HepG2 (cell line): Measurements from ENCODE around the gene TMEM273. TPM values are rescaled to one million over a fixed set of nuclear protein-coding genes. Genes with fewer than 3 reads are reported as not detected.

Experiments
- ATAC-seq: fragments of 200-7000 bp; cut with Tn5 transposase; 3 replicates; pipeline ENCODE4 v1.9.1; 2020; ENCODE audit warnings: mild to moderate bottlenecking, moderate library complexity
- BruUV-seq: library from RNA; stranded (reverse); fragments of 400-500 nt; replicated peaks from 2 replicates; lab custom pipeline; 2021; lab: Mats Ljungman, UMichigan
- CTCF ChIA-PET: fragments of 300-600 bp; formaldehyde crosslinking; extraction: SDS; loops from one replicate; lab custom pipeline; 2021; ENCODE audit warnings: low total read pairs, inconsistent platforms, low intra/inter-chr PET ratio; lab: Yijun Ruan, JAX
- POLR2A ChIA-PET: fragments of 350-600 bp; sonication (Branson Sonifier 250); formaldehyde crosslinking; loops from one replicate; lab custom pipeline; 2020; ENCODE audit warnings: antibody characterized with exemption, inconsistent platforms; lab: Yijun Ruan, JAX
- DNase-seq: peaks from one replicate; pipeline ENCODE4 v3.0.0-alpha.2; 2015; ENCODE audit warnings: low spot score
- FAIRE-seq: peaks from 3 replicates; lab custom pipeline; 2011; peaks lifted over from hg19 to GRCh38; lab: Jason Lieb, UNC
- H2AFZ ChIP-seq: one replicate; pipeline ENCODE4 v1.6.1; 2011; ENCODE audit warnings: low read length, inconsistent platforms
- H3K27ac ChIP-seq: fragments of 300-600 bp; 3 replicates; pipeline ENCODE4 v1.8.0; 2011; ENCODE audit warnings: mixed run types, mild to moderate bottlenecking, mixed read lengths, low read length, inconsistent platforms; ENCODE audit not compliant: insufficient read depth; ENCODE audit errors: extremely low read length
- H3K27me3 ChIP-seq, 2 experiments: fragments of 200-600 bp in 1 of 2; 2 replicates in 1 of 2; 3 replicates in 1 of 2; pipeline versions ENCODE4 v1.6.0 to v1.8.0; 2011; ENCODE audit warnings: low read length in 2 of 2, mild to moderate bottlenecking in 2 of 2, moderate library complexity in 2 of 2, inconsistent platforms in 1 of 2; ENCODE audit not compliant: insufficient read depth in 2 of 2, control insufficient read depth in 1 of 2
- H3K36me3 ChIP-seq, 2 experiments: fragments of 200-600 bp in 1 of 2; replicated peaks in 1 of 2; 2 replicates in 1 of 2; 3 replicates in 1 of 2; pipeline versions ENCODE4 v1.5.1 to v1.8.0; 2011; ENCODE audit warnings: low read length in 2 of 2, inconsistent platforms in 1 of 2; ENCODE audit not compliant: insufficient read depth in 2 of 2, control insufficient read depth in 1 of 2
- H3K4me1 ChIP-seq: 2 replicates; pipeline ENCODE4 v1.5.1; 2012; ENCODE audit warnings: low read length, inconsistent platforms; ENCODE audit not compliant: insufficient read depth
- H3K4me2 ChIP-seq: 2 replicates; pipeline ENCODE4 v1.6.0; 2011; ENCODE audit warnings: low read depth, low read length, inconsistent platforms
- H3K4me3 ChIP-seq, 3 experiments: fragments of 200-600 bp in 1 of 3; sonication (generic), shearing (Covaris generic) in 1 of 3; replicated peaks in 1 of 3; 2 replicates each; pipeline ENCODE4 v1.5.1; 2011 to 2016; ENCODE audit warnings: low read length in 3 of 3, inconsistent platforms in 2 of 3, low read depth in 2 of 3, mild to moderate bottlenecking in 2 of 3, control low read depth in 1 of 3, mixed read lengths in 1 of 3; ENCODE audit not compliant: insufficient read depth in 1 of 3
- H3K79me2 ChIP-seq: one replicate; pipeline ENCODE4 v1.6.1; 2011; ENCODE audit warnings: low read length, inconsistent platforms; ENCODE audit not compliant: insufficient read depth
- H3K9ac ChIP-seq: 2 replicates; pipeline ENCODE4 v1.6.0; 2011; ENCODE audit warnings: mild to moderate bottlenecking, low read depth, low read length, inconsistent platforms; ENCODE audit not compliant: insufficient read depth
- H3K9me3 ChIP-seq: 2 replicates; pipeline ENCODE4 v1.5.1; 2012; ENCODE audit warnings: mild to moderate bottlenecking, low read length
- H4K20me1 ChIP-seq: 2 replicates; pipeline ENCODE4 v1.6.0; 2011; ENCODE audit warnings: inconsistent platforms, mild to moderate bottlenecking, low read length, moderate library complexity; ENCODE audit not compliant: insufficient read depth
- CAMTA2 ChIP-seq: sonication (generic); formaldehyde crosslinking; IDR thresholded peaks from 2 replicates; pipeline ENCODE4 v1.4.0; 2020; ENCODE audit warnings: mild to moderate bottlenecking, missing genetic modification reagents, borderline replicate concordance
- IKZF1 ChIP-seq: fragments of 450-650 bp; IDR thresholded peaks from 2 replicates; pipeline ENCODE4 v1.7.1; 2016
- KAT2B ChIP-seq: fragments of 150-350 bp; IDR thresholded peaks from 2 replicates; pipeline ENCODE4 v1.6.1; 2014; ENCODE audit warnings: low read depth, low read length, borderline replicate concordance
- MXD3 ChIP-seq: IDR thresholded peaks from 2 replicates; pipeline ENCODE4 v1.6.1; 2016; ENCODE audit warnings: mild to moderate bottlenecking, missing biosample characterization, missing genetic modification reagents
- SIN3A ChIP-seq: IDR thresholded peaks from 2 replicates; pipeline ENCODE4 v1.6.1; 2011; ENCODE audit warnings: low read depth, mild to moderate bottlenecking, control low read depth, low read length, borderline replicate concordance
- SMARCC2 ChIP-seq: fragments of 450-650 bp; IDR thresholded peaks from 2 replicates; pipeline ENCODE4 v1.6.1; 2017; ENCODE audit warnings: antibody characterized with exemption, mild to moderate bottlenecking
- ZKSCAN8 ChIP-seq: IDR thresholded peaks from 2 replicates; pipeline ENCODE4 v1.6.1; 2016; ENCODE audit warnings: borderline replicate concordance, missing genetic modification reagents, missing compliant biosample characterization
- ZNF138 ChIP-seq: sonication (generic); formaldehyde crosslinking; IDR thresholded peaks from 2 replicates; pipeline ENCODE4 v1.5.0; 2020; ENCODE audit warnings: mild to moderate bottlenecking, low read depth, missing genetic modification reagents
- ZNF44 ChIP-seq: sonication (generic); formaldehyde crosslinking; IDR thresholded peaks from 2 replicates; pipeline ENCODE4 v1.5.1; 2020; ENCODE audit warnings: mild to moderate bottlenecking, missing genetic modification reagents
- WGBS: methylation state at CpG from one replicate; pipeline ENCODE4 v1.1.6; 2017; ENCODE audit warnings: low lambda C conversion rate; 5-methylcytosine and 5-hydroxymethylcytosine counted together
- in situ Hi-C: cut with HindIII; loops from 2 replicates; pipeline ENCODE4 v1.10.0; 2017; ENCODE audit warnings: low pct_unique_long_range_greater_than_20kb; ENCODE audit not compliant: extremely low pct_ligation_motif_present
- intact Hi-C: fragments of 100-400 bp; cut with micrococcal nuclease; formaldehyde crosslinking; loops from one replicate; pipeline ENCODE4 v1.10.0; 2022; ENCODE audit not compliant: unreplicated experiment
- polyA plus RNA-seq, 8 experiments: library from polyadenylated mRNA; depleted of rRNA in 3 of 8; stranded (reverse) in 7 of 8; unstranded in 1 of 8; fragments of >200 nt; fragmentation: Illumina TruSeq in 4 of 8; extraction: Trizol in 4 of 8; gene quantifications; 2 replicates each; pipeline versions ENCODE4 v1.2.1 to v1.2.3, GENCODE V29; 2011 to 2016; ENCODE audit warnings: low read depth in 4 of 8, missing spikeins in 1 of 8, mixed read lengths in 1 of 8; ENCODE audit not compliant: insufficient read depth in 1 of 8
- total RNA-seq, 5 experiments: library from RNA; depleted of rRNA; stranded (reverse); fragments of >200 nt; fragmentation: Illumina TruSeq; extraction: Trizol; gene quantifications; 2 replicates each; pipeline ENCODE4 v1.2.3, GENCODE V29; 2016; ENCODE audit warnings: low read depth in 1 of 5
- TF ChIP-seq, protein P1 (sequence below): sonication (generic); formaldehyde crosslinking; IDR thresholded peaks from 2 replicates; pipeline ENCODE4 v1.4.0; 2020; ENCODE audit warnings: mild to moderate bottlenecking, low read depth, missing genetic modification reagents
- TF ChIP-seq, protein P2 (sequence below): sonication (generic); formaldehyde crosslinking; IDR thresholded peaks from 2 replicates; pipeline ENCODE4 v1.5.0; 2020; ENCODE audit warnings: mild to moderate bottlenecking, missing genetic modification reagents, borderline replicate concordance

Gene TMEM273
- total and polyA plus RNA-seq, 2 of the 13 experiments (the other 11 are each of a cell fraction or from before 2014, with no cell fraction given) = not detected

DNA sequence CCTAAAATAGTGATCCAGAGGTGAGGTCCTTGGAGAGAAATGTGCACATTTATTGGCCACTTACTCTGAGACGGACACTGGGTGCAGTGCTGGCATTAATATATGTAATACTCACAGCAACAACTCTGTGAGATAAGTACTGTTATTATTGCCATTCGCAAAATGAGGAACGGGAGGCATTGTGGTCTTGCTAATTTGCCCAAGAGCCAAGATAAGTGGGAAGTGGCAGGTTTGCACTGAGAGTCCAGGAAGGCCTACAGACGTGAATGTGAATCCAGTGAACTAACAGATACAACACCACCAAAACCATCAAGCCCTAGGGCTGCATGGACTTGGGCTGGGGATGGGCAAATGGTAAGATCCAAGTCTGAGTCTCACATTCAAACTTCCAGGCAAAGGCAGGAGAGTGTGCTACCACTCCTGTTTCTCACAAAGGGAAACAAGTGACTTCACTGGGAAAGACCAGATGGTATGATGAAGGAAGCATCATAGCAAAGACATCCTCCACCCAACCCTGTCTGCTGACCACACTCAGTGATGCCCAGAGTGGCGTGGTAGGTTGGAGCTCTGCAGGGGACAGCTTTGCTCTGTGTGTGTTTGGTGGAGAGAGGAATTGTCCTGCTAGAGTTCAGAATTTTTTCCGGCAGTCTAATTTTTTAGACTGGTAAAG is 19.2 kb downstream of the TMEM273 start:
- no peak overlapping the region for H3K9ac ChIP-seq
- no peaks in the 10 kb centered on the region for H4K20me1 ChIP-seq
- no peak for DNase-seq
- intact Hi-C loops (no loop called here), in situ Hi-C loops (loop anchor here (5.0 to 10.0 kb wide), 3 partner anchors 192 to 514 kb away; no protein-coding TSS in a partner anchor)
- H3K27ac ChIP-seq = no peak overlapping the region
- no TSS peak for BruUV-seq
- POLR2A ChIA-PET = no interaction called here
- H3K36me3 ChIP-seq = no peaks in the 10 kb centered on the region
- no peaks in the 10 kb centered on the region for H3K4me1 ChIP-seq
- H3K4me2 ChIP-seq = no peak overlapping the region
- FAIRE-seq = no peak
- WGBS = 6% methylated on average over 6 of the region's 6 CpGs
- no peaks in the 10 kb centered on the region for H3K9me3 ChIP-seq
- H3K27me3 ChIP-seq = peaks cover 2 to 6% of the 10 kb centered on the region in 2 experiments; a peak in 3 of 5 replicates
- ATAC-seq = no peak
- H3K79me2 ChIP-seq = no peaks in the 10 kb centered on the region
- H2AFZ ChIP-seq = no peak overlapping the region
- H3K4me3 ChIP-seq = no peak overlapping the region
- CTCF ChIA-PET = no interaction called here
- TF ChIP-seq SIN3A = no peak
- TF ChIP-seq IKZF1 = no peak
- TF ChIP-seq ZNF44 (CRISPR knock-in tag) = no peak
- no peak for TF ChIP-seq MXD3 (CRISPR knock-in tag)
- TF ChIP-seq KAT2B = no peak
- no peak for TF ChIP-seq SMARCC2
- TF ChIP-seq, all 625 proteins: peak for 0

DNA sequence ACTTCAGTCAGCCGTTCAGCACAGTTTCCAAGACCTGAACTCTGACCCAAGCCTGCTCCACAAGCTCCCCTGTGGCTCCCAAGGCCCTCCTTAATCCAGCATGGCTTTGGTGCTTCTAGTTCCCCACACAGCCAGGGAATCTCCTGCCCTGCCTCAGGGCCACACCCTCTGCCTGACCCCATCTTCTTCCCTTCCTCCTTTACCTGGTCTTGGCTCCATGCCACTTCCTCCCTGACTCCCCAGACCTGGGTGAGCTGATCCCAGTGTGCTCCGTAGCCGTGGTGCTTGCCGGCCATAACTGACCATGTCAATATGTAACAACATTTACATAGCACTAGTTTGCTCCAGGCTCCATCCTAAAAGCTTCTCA is 20.0 kb downstream of the TMEM273 start:
- no peak overlapping the region for H2AFZ ChIP-seq
- no peaks in the 10 kb centered on the region for H3K79me2 ChIP-seq
- CTCF ChIA-PET = no interaction called here
- no TSS peak for BruUV-seq
- H3K4me1 ChIP-seq = no peaks in the 10 kb centered on the region
- intact Hi-C loops = no loop called here
- POLR2A ChIA-PET = no interaction called here
- peaks cover 1 to 2% of the 10 kb centered on the region in 2 experiments; a peak in 2 of 5 replicates for H3K27me3 ChIP-seq
- no peak overlapping the region for H3K27ac ChIP-seq
- ATAC-seq (no peak), DNase-seq (no peak), FAIRE-seq (no peak)
- H3K4me3 ChIP-seq = no peak overlapping the region
- no peaks in the 10 kb centered on the region for H3K9me3 ChIP-seq
- H3K9ac ChIP-seq = no peak overlapping the region
- no peak overlapping the region for H3K4me2 ChIP-seq
- no peaks in the 10 kb centered on the region for H4K20me1 ChIP-seq
- in situ Hi-C loops = loop anchor here (5.0 to 10.0 kb wide), 3 partner anchors 191 to 513 kb away; no protein-coding TSS in a partner anchor
- WGBS = 3% methylated on average over 3 of the region's 4 CpGs
- no peaks in the 10 kb centered on the region for H3K36me3 ChIP-seq
- TF ChIP-seq, protein P1, sequence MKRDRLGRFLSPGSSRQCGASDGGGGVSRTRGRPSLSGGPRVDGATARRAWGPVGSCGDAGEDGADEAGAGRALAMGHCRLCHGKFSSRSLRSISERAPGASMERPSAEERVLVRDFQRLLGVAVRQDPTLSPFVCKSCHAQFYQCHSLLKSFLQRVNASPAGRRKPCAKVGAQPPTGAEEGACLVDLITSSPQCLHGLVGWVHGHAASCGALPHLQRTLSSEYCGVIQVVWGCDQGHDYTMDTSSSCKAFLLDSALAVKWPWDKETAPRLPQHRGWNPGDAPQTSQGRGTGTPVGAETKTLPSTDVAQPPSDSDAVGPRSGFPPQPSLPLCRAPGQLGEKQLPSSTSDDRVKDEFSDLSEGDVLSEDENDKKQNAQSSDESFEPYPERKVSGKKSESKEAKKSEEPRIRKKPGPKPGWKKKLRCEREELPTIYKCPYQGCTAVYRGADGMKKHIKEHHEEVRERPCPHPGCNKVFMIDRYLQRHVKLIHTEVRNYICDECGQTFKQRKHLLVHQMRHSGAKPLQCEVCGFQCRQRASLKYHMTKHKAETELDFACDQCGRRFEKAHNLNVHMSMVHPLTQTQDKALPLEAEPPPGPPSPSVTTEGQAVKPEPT (CRISPR knock-in tag) = no peak
- TF ChIP-seq, protein P2, sequence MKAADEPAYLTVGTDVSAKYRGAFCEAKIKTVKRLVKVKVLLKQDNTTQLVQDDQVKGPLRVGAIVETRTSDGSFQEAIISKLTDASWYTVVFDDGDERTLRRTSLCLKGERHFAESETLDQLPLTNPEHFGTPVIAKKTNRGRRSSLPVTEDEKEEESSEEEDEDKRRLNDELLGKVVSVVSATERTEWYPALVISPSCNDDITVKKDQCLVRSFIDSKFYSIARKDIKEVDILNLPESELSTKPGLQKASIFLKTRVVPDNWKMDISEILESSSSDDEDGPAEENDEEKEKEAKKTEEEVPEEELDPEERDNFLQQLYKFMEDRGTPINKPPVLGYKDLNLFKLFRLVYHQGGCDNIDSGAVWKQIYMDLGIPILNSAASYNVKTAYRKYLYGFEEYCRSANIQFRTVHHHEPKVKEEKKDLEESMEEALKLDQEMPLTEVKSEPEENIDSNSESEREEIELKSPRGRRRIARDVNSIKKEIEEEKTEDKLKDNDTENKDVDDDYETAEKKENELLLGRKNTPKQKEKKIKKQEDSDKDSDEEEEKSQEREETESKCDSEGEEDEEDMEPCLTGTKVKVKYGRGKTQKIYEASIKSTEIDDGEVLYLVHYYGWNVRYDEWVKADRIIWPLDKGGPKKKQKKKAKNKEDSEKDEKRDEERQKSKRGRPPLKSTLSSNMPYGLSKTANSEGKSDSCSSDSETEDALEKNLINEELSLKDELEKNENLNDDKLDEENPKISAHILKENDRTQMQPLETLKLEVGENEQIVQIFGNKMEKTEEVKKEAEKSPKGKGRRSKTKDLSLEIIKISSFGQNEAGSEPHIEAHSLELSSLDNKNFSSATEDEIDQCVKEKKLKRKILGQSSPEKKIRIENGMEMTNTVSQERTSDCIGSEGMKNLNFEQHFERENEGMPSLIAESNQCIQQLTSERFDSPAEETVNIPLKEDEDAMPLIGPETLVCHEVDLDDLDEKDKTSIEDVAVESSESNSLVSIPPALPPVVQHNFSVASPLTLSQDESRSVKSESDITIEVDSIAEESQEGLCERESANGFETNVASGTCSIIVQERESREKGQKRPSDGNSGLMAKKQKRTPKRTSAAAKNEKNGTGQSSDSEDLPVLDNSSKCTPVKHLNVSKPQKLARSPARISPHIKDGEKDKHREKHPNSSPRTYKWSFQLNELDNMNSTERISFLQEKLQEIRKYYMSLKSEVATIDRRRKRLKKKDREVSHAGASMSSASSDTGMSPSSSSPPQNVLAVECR (CRISPR knock-in tag) = no peak
- TF ChIP-seq ZNF138 (no peak), ZKSCAN8 (CRISPR knock-in tag) (no peak), CAMTA2 (CRISPR knock-in tag) (no peak)
